IPS DF 4.7 (cell line): ENCODE measurements around the gene ENAM.

Experiments
- DNase-seq: peaks from one replicate; pipeline ENCODE4 v3.0.0-alpha.2; 2013; ENCODE audit warnings: low spot score; ENCODE audit errors: extremely low read depth

ENAM gene, protein sequence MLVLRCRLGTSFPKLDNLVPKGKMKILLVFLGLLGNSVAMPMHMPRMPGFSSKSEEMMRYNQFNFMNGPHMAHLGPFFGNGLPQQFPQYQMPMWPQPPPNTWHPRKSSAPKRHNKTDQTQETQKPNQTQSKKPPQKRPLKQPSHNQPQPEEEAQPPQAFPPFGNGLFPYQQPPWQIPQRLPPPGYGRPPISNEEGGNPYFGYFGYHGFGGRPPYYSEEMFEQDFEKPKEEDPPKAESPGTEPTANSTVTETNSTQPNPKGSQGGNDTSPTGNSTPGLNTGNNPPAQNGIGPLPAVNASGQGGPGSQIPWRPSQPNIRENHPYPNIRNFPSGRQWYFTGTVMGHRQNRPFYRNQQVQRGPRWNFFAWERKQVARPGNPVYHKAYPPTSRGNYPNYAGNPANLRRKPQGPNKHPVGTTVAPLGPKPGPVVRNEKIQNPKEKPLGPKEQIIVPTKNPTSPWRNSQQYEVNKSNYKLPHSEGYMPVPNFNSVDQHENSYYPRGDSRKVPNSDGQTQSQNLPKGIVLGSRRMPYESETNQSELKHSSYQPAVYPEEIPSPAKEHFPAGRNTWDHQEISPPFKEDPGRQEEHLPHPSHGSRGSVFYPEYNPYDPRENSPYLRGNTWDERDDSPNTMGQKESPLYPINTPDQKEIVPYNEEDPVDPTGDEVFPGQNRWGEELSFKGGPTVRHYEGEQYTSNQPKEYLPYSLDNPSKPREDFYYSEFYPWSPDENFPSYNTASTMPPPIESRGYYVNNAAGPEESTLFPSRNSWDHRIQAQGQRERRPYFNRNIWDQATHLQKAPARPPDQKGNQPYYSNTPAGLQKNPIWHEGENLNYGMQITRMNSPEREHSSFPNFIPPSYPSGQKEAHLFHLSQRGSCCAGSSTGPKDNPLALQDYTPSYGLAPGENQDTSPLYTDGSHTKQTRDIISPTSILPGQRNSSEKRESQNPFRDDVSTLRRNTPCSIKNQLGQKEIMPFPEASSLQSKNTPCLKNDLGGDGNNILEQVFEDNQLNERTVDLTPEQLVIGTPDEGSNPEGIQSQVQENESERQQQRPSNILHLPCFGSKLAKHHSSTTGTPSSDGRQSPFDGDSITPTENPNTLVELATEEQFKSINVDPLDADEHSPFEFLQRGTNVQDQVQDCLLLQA

DNA sequence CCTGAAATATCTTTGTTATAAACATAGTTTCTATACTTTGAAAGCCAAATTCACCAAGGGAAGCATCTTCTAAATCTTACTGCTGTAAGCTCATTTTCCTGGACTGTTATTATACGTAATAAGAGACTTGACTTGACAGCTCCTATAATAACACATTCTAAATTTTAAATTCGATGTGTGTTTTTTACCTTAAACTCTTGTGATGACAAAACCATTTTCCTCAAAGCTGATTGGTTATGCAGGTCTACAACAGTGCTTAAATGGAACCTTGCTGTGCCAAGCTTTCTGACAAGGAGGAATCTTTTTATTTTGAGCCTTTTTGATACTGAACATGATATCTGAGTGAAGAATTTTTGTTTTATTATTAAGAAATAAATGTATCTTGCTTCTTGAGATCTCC, at the start of gene ENAM:
Gene ENAM (plus strand): TSS at position 301 of the 400 bp plus-strand sequence. CDS start 757 bp downstream, outside the sequence.
- no peak for DNase-seq

DNA sequence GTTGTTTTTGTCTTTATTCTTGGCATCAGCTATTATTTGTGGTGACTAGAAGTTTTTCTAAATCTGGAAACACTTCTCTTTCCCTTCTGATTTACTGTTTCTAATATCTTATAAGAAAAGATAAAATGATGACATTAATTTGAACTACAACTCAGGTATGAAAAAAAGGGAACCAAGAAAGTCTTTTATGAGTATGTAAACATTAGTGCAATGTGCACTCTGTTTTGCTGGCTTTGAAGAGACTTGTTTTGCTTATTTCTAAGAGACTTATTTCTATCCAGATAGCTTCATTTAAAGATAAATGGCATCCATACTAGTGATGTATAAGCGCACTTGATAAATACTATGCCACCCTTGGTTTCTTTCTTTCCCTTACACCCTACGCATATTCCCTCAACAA, 46.6 kb upstream of the ENAM start:
- DNase-seq: no peak

DNA sequence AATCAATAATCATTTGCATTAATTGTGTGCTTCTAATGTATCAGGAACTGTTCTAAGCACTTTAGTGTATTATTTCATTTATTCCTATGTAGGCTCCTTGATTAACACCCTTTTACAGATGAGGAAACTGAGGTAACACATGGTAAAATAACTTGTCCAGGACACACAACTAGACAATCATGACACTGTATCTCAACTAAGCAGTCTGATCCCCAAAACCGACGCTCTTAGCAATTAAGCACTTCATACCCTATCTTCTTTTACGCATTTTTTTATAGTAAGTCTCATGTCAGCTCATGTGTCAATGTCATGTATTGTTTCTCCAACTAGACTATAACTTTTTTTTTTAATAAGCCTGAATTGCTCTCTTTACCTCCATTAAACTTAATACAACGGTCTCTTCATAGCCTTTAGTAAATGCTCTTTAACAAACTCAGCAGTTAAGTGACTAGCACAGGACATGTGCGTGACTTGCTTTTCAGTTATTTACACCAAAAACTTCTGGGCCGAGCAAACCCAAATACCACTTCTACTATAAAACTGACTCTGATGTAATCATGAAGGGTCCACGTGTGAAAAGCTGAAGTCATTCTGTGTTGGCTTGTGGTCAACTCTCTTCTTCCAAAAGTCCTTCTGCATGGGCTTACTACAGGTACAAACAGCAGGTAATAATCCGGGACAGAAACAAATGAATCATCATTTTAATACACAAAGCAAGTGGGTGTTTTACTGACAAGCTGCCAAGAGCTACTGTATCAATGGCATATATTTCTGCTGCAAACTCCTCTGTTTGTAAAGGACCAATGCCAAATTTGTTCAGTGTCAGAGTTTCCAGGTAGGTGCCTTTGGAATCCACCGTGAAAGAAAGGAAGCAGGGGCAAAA, 44.4 kb upstream of the ENAM start:
- no peak for DNase-seq

DNA sequence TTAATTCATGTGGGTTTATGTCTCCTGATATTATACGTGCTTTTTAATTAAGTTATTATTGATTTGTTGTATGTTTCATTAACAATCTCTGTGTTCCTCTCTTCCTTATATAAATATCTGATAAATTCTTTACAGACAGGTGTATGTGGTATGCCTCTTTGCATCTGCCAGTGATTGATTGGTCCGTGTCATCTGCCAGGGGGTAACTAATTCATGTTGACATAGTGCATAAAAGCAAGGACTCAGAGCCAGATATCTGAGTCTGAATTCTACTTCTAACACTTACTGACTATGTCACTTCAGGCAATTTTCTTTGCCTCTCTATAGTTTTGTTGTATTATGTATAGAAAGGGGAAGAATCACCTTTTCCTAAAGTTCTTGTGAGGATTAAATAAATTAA, 41.7 kb upstream of the ENAM start:
- DNase-seq: no peak

DNA sequence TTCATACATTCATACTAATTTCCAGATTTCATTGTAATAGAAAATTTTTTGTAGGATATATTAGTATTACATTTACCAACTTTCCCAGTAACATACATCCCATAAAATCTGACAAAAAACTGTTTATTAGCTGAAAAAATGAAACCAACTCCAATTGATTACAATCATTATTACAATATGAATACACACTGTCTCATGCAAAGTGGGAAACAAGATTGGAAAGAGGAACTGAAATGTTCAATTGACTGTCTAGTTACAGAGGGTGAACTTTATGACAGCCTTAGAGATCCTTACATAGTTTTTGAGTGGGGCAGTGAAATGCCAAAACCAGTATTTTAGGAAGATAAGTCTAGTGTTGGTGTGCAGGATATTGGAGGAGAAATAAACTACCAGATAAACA, 38.8 kb upstream of the ENAM start:
- no peak for DNase-seq

DNA sequence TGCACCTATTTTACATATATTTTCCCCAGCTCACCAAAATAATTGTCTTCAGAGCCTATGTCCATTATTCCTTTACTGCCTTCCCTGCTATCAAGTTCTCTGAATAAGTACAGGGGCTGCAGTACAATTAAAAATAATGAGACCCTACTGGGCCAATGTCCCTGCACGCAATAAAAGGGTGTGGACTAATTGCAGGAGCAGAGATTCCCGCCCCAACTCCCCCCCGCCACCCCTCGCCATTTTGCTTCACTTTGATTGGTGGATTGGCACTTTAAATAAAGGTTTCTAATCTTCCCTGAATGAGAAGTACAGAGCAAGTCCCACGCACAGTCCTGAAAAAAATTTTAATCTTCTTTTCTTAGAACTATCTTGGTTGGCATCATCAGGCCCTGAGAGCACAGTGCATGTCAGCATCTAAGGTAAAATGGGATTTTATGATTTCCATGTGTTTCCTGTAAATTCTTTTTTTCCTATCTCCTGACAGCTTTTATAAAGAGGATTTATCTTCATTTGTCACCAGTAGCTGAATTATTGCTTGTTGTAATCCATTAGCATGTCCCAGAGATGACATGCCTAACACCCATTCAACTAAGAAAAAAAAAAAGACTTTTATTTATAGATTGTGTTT, 36.5 kb upstream of the ENAM start, which contains the start of gene AMBN:
Gene AMBN (plus strand): TSS at position 302 of the 628 bp plus-strand sequence. CDS start 103 bp downstream, at position 405.
- DNase-seq: no peak

DNA sequence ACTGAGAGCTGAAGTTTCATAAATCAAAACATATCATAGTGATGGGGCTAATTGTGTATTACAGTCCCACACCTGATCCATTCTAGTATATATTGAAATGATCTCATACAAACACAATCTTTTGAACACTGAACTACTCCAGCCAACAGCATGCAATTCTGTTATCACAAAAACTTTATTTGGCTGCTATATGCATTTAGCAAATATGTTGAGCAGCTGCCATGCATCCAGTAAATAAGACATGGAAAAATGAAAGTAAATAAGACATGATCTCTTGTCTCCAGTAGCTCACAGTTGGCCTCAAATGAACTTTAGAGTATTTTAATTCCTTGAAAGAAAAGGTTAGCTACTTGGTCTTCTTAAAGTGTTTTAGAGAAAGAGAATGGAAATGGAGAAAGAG, 34.3 kb upstream of the ENAM start:
- DNase-seq: no peak

DNA sequence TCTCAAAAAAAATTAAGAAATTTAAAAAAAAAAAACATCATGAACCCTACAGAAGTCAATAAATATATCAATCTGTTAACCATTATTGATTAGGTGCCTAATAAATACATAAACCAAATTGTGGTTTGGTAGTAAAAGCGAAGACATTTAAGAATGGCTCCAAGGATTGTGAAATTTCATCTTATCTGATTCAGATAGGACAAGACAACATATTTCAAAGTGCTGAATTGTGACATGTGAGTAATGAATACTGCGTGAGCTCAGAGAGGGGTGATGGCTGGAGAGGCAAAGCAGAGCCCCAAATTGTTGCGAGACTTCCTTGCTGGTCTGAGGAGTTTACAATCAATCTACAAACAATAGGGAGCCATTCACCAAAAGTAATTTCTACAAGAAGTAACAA, 28.2 kb upstream of the ENAM start:
- DNase-seq: no peak

DNA sequence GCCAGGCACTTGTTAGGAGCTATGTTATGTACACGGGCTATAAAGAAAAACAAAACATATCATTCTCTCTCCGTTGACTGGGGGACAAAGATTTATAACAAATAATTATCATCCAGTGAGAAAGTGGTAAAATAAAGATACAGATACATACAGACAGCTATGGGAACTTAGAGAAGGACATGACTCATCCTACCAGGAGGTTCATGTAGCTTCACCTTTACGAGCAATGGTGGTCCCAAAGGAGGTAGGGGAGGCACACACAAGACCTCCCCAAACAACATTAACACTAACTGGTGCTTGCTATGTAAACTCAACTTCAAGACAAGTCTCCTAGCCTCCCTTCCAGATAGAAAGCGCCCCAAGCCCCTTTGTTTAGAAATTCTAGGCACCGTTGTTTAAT, 27.6 kb upstream of the ENAM start:
- no peak for DNase-seq

DNA sequence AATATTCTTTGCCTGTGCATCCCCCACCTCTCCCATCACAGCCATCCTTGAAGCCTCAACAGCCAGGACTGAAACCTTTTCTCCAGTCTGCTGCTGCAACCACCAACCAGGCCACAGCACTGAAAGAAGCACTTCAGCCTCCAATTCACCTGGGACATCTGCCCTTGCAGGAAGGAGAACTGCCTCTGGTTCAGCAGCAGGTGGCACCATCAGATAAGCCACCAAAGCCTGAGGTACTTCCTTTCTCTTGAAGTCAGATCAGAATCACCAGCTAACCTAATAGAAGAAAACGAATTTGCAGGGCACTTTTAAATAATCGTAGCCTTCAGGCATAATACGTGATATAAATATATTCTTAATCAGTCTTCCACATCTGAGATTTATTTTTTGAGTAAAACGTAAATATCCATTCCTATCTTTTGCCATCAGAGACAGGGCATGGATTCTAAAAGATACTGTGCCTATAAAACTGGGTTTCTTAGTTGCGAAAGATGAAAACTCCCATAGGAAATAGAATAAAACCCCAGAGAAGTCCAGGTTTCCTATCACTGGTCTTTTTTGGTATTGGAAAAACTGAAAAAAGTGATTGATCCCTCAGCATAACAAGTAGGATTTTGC, 27.0 kb upstream of the ENAM start:
- peak; percentile 51 for DNase-seq

DNA sequence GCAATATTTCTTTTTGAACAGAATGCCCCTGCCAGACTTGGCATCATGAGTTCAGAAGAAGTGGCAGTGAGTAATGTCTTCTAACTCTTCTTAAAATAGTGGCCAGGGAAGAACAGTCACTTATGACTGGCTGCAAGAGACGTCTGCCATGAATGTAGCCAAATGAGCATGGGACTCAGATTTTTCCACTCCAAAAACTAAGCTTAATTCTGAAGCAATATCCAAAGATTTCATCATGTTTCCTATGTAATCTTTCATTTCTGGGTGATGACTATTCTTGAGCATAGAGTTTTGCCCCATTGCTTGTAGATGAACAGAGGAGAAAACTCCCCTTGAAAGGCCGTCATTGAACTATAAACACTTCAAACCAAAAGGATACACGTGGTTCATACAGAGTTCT, 24.7 kb upstream of the ENAM start:
- no peak for DNase-seq

DNA sequence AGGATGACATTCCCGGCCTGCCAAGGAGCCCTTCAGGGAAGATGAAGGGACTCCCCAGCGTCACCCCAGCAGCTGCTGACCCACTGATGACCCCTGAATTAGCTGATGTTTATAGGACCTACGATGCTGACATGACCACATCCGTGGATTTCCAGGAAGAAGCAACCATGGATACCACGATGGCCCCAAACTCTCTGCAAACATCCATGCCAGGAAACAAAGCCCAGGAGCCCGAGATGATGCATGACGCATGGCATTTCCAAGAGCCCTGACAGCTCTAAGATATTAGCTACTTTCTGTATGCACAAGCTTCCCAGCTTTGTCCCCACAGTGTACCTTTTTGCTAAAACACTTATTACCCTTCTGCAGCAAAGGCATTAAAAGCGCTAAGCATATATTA, 22.1 kb upstream of the ENAM start:
- no peak for DNase-seq

DNA sequence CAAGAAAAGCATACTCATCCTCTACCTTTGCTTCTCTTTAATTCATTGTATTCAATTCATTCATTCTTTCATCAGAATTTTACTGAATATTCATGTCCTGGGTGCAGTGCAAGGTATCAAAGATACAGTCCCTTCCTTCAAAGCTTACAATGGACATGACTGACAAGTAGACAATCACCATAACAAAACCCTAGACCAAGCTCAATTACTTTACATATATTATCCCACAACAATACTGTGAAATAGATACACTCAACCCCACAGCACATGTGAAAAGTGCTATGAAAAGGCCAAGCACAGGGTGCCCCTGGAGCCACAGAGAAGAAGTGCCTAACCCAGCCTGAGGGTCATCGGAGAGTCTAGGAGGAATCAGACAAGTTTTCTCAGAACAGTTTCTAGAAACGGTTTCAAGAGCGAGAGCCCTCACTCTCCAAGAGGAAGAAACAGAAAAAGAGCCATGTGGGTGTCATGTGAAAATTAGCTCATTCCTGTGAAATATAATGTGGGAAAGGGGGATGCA, 21.1 kb upstream of the ENAM start:
- DNase-seq: no peak

DNA sequence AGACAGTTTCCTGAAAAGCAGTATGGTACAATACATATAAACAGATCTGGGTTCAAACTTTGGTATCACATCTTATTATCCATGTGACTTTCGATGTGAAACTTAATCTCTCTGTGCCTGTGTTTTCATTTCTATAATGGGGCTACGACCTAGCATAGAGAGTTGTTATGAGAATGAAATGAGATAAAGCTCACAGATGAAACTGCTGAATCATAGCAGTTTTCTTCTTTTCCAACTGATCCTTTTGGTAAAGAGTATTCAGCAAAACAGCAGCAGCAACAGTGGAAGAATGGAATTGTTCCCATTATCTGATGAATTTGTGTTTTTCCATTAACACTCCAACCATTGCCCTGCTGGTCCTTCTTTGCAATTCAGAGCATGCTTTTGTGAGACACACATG, 20.2 kb upstream of the ENAM start:
- DNase-seq: no peak

DNA sequence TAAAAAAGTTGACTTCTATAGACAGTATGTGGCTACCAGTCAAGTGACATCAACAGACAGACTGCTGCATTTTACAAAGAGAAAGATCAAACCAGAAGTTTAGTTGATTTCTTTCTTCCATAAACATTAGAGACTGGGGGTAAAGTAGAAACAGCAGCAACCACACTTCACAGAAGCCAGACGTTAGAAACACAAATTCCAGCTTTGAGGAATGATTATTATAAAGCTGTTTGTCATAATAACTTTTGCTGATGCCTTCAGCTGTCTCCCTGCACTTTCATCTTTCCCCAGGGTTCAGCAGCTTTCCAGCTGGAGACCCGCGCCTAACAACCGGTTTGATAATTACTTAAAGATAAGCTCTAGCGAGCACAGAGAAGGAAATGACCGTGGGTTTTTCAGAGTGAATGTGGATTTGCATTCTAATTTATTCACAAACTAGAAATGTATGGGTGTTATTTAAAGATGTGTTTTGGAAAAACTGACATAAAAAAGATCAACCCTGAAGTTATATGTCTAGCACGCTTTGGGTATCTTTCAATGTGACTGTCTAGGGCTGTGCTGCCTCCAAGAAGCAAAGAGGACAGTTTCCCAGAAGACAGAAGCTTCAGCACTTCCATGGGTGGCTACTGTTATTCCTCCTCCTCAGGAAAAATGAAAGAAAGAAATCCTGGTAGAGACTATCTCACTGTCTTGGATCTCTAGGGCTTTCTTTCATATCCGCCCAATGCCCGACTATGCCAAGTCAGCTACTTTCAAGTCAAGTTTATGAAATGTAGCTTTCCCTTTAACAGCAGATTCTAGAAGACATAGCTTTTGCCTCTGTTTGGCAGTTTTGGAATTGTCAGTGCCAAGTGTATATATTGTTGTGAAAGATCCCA, 15.0 kb upstream of the ENAM start:
- no peak for DNase-seq

DNA sequence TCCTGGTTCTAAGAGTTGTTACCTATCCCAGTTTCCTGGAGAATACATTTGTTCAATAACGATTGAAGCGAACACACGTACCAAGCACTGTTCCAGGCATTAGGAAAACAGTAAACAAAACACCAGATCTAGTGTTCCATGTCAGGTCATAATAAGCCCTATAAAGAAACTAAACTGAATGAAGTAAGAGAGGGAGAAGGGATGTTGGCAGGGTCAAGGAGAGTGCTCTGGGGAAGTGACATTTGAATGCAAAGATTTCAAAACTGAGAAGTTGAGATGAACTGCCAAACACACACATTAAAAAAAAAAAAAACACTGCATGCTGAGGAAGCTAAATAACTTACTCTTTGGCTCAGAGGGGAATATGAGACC, 14.4 kb upstream of the ENAM start:
- no peak for DNase-seq

DNA sequence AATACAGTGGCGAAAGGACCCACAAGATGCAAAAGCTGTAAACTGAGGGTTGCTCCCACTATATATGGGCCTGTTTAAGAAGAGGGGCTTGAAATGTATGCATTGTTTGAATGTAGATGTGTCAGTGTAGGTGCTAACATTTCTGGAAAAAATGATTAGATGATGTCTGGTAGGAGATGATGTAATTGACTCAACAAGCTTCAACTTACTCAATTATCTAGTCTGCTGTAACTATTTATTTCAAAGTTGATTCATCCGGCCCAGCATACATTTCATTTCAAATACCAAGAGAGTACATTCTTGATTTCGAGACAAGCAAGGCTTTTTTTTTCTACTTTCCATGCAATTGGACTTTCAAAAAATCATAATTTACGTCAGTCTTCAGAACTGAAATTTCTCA, 9.3 kb upstream of the ENAM start:
- DNase-seq: no peak

DNA sequence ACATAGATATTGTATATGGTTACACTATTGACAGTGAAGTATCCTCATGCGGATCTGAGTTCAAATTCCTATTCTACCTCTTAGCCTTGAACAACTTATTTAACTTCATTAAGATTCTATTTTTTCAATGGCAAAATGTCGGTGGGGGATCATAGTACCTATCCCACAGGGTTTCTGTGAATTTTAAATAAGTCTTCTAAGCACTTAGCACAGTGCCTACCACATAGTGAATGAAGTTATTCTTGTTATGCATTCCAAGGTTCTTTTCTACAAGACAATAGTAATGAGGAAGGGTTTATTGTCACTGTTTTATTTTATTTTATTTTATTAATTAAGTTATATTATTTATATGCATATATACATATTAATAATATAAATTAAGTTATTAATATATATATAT, 8.8 kb upstream of the ENAM start:
- DNase-seq: no peak

DNA sequence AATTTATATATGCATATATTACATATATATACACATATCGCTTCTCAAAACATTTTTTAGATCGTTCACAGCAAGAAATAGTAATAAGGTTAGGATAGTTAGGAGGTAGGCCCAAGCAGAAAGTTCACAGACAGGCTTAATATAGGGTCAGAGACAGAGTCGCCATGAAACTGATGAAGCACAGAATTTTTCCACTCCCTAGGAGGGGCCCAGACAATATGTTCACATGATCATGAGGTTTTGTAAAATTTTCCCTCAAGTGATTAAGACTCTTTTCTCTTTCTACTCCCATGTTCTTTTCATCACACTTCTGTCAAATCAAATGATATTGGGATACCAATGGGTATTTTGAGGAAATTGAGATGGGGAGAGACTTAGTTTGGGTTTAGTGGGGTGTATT, 5.2 kb upstream of the ENAM start:
- DNase-seq: no peak
